ENCODE data around the gene ZBTB16. TPM values are rescaled to one million over a fixed set of nuclear protein-coding genes. Genes with fewer than 3 reads are reported as not detected.

ZBTB16 gene
- total RNA-seq, 1 experiment from 2014 or later, result 70.4 TPM

DNA sequence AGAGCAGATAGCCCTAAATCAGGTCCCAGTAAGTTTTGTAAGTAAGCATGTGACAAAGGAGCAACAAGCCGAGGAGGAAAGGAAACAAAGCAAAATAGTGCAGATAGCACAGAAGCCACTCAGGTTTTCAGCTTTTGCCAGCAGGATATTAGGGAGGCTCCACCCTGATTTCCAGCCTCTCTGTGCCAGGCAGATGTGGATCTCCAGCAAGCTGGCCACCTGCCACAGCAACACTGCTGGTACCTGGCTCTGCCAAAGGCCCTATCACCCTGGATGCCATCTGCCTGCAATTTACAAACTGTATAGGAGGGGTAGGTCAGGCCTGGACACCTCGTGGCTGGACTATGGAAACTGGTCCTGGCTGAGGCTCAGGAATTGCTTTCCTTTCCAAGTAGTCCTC is 224.5 kb downstream of the ZBTB16 start:
- no TSS peak for BruUV-seq (replicated peaks)
- no peaks in the 10 kb centered on the region for H3K27me3 Mint-ChIP-seq (ENCODE audit: insufficient read depth, unreplicated experiment)
- H3K36me3 Mint-ChIP-seq (ENCODE audit: insufficient read depth, unreplicated experiment), result peaks cover 61% of the 10 kb centered on the region
- ChIA-PET POLR2A (interaction anchor here (1.5 to 6.4 kb wide), 6 partner anchors 9 to 388 kb away, joined by 6 to 46 read pairs (median 12); partner anchors contain the start of gene NNMT), CTCF (interaction anchor here (0.6 to 0.7 kb wide), 2 partner anchors 20 to 64 kb away, joined by 3 to 4 read pairs; no protein-coding TSS in a partner anchor)
- H3K9me3 Mint-ChIP-seq (ENCODE audit: unreplicated experiment), result no peaks in the 10 kb centered on the region
- TF ChIP-seq, protein P1, sequence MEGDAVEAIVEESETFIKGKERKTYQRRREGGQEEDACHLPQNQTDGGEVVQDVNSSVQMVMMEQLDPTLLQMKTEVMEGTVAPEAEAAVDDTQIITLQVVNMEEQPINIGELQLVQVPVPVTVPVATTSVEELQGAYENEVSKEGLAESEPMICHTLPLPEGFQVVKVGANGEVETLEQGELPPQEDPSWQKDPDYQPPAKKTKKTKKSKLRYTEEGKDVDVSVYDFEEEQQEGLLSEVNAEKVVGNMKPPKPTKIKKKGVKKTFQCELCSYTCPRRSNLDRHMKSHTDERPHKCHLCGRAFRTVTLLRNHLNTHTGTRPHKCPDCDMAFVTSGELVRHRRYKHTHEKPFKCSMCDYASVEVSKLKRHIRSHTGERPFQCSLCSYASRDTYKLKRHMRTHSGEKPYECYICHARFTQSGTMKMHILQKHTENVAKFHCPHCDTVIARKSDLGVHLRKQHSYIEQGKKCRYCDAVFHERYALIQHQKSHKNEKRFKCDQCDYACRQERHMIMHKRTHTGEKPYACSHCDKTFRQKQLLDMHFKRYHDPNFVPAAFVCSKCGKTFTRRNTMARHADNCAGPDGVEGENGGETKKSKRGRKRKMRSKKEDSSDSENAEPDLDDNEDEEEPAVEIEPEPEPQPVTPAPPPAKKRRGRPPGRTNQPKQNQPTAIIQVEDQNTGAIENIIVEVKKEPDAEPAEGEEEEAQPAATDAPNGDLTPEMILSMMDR (IDR thresholded peaks at IDR 0.05; ENCODE audit: unreplicated experiment), result no peak
- peak overlapping the region; percentile 0 for H3K27ac Mint-ChIP-seq (ENCODE audit: low read depth, unreplicated experiment)
- DNase-seq (ENCODE audit: unreplicated experiment), result peak; percentile 57
- H3K4me1 Mint-ChIP-seq (ENCODE audit: insufficient read depth, unreplicated experiment), result peaks cover 63% of the 10 kb centered on the region
- no peak overlapping the region for H3K4me3 Mint-ChIP-seq (ENCODE audit: unreplicated experiment)
- intact Hi-C loops (cut with micrococcal nuclease), result loop anchor here (5.0 kb wide), 2 partner anchors 323 to 448 kb away; no protein-coding TSS in a partner anchor

DNA sequence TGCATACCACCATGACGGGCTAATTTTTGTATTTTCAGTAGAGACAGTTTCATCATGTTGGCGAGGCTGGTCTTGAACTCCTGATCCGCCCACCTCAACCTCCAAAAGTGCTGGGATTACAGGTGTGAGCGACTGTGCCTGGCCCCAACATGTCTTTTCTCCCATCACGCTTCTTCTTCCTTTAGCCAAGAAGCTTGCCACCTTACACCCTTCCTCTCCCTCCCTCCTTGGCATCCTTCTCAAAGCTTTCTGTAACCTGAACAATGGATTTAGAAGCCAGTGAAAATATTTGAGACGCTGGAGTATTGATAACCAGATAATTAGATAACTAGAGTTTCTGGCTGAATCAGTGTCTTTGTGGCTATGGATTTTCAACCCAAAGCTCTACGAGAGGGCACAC is 225.4 kb downstream of the ZBTB16 start:
- Mint-ChIP-seq H3K4me1 (ENCODE audit: insufficient read depth, unreplicated experiment) (peaks cover 54% of the 10 kb centered on the region), H3K4me3 (ENCODE audit: unreplicated experiment) (no peak overlapping the region), H3K36me3 (ENCODE audit: insufficient read depth, unreplicated experiment) (peaks cover 52% of the 10 kb centered on the region), H3K27me3 (ENCODE audit: insufficient read depth, unreplicated experiment) (no peaks in the 10 kb centered on the region), H3K27ac (ENCODE audit: low read depth, unreplicated experiment) (no peak overlapping the region), H3K9me3 (ENCODE audit: unreplicated experiment) (no peaks in the 10 kb centered on the region)
- ChIA-PET POLR2A (interaction anchor here (0.7 to 6.4 kb wide), 7 partner anchors 8 to 149 kb away, joined by 3 to 46 read pairs (median 6); partner anchors contain the start of gene NNMT), CTCF (interaction anchor here (0.6 to 0.8 kb wide), 4 partner anchors 20 to 389 kb away, joined by 3 to 4 read pairs (median 3); no protein-coding TSS in a partner anchor)
- no peak for DNase-seq (ENCODE audit: unreplicated experiment)
- TF ChIP-seq, protein P1 (IDR thresholded peaks at IDR 0.05; ENCODE audit: unreplicated experiment), result no peak
- no TSS peak for BruUV-seq (replicated peaks)
- intact Hi-C loops (cut with micrococcal nuclease), result loop anchor here (5.0 kb wide), 2 partner anchors 322 to 447 kb away; no protein-coding TSS in a partner anchor

DNA sequence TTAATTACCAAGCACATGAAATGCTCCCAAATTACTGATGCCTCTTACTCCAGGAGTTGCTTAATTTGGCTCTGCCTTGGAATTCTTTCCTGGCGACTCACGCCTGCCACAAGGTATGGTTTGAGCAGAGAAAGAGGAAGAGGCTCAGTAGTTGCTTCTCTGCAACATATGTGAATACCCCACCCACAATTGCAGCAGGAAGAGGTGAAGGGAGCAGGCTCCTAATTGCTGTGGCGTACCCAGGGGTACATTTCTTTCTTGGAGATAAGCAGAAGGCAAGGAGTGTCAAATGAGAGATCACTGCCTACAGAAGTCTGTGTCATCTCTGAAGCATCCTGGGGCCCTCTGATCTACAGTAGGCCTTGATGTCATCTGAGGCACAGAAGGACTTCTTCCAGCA is 226.1 kb downstream of the ZBTB16 start:
- CTCF ChIA-PET, result interaction anchor here (0.8 kb wide), 1 partner anchor 390 kb away, joined by 3 read pairs; no protein-coding TSS in a partner anchor
- H3K4me3 Mint-ChIP-seq (ENCODE audit: unreplicated experiment), result peak overlapping the region; percentile 7
- no TSS peak for BruUV-seq (replicated peaks)
- peaks cover 47% of the 10 kb centered on the region for H3K4me1 Mint-ChIP-seq (ENCODE audit: insufficient read depth, unreplicated experiment)
- TF ChIP-seq, protein P1 (IDR thresholded peaks at IDR 0.05; ENCODE audit: unreplicated experiment), result no peak
- DNase-seq (ENCODE audit: unreplicated experiment), result peak; percentile 73
- H3K36me3 Mint-ChIP-seq (ENCODE audit: insufficient read depth, unreplicated experiment), result peaks cover 48% of the 10 kb centered on the region
- intact Hi-C loops (cut with micrococcal nuclease), result no loop called here
- no peaks in the 10 kb centered on the region for H3K27me3 Mint-ChIP-seq (ENCODE audit: insufficient read depth, unreplicated experiment)
- no peaks in the 10 kb centered on the region for H3K9me3 Mint-ChIP-seq (ENCODE audit: unreplicated experiment)
- no peak overlapping the region for H3K27ac Mint-ChIP-seq (ENCODE audit: low read depth, unreplicated experiment)
- POLR2A ChIA-PET, result interaction anchor here (0.7 to 6.4 kb wide), 6 partner anchors 8 to 150 kb away, joined by 3 to 46 read pairs (median 12); partner anchors contain the start of gene NNMT

DNA sequence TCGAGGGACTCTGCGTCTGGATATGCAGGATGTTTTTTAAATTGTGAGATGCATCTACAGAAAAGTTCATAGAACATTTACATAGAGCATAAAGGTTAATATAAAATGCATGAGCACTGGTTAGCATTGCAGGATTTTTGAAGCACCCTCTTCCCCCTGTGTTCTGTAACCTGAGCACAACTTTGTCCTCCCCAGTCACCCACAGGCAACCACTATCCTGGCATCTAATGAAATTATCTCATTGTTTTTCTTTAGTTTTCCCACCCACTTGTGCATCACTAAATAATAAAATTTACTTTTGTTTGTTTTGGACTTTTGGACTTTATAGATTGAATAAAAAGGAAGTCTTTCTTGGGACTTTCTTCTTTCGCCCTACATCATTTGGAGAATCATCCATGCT is 226.7 kb downstream of the ZBTB16 start:
- peaks cover 4% of the 10 kb centered on the region for H3K9me3 Mint-ChIP-seq (ENCODE audit: unreplicated experiment)
- no TSS peak for BruUV-seq (replicated peaks)
- intact Hi-C loops (cut with micrococcal nuclease), result no loop called here
- peaks cover 44% of the 10 kb centered on the region for H3K4me1 Mint-ChIP-seq (ENCODE audit: insufficient read depth, unreplicated experiment)
- no peak overlapping the region for H3K4me3 Mint-ChIP-seq (ENCODE audit: unreplicated experiment)
- peaks cover 43% of the 10 kb centered on the region for H3K36me3 Mint-ChIP-seq (ENCODE audit: insufficient read depth, unreplicated experiment)
- ChIA-PET CTCF (no interaction called here), POLR2A (interaction anchor here (3.3 kb wide), 1 partner anchor 21 kb away, joined by 17 read pairs; no protein-coding TSS in a partner anchor)
- TF ChIP-seq, protein P1 (IDR thresholded peaks at IDR 0.05; ENCODE audit: unreplicated experiment), result no peak
- H3K27ac Mint-ChIP-seq (ENCODE audit: low read depth, unreplicated experiment), result peak overlapping the region; percentile 79
- H3K27me3 Mint-ChIP-seq (ENCODE audit: insufficient read depth, unreplicated experiment), result no peaks in the 10 kb centered on the region
- DNase-seq (ENCODE audit: unreplicated experiment), result no peak
